ENCODE data around the gene POLA1. TPM values are rescaled to one million over a fixed set of nuclear protein-coding genes. Genes with fewer than 3 reads are reported as not detected.

POLA1 gene
- polyA plus RNA-seq, 1 donor: 10.4 TPM

GRCh38 chrX:24990535-24990934 is 296.8 kb downstream of the POLA1 start:
- Histone ChIP-seq H3K27ac (ENCODE audit: low read length) (no peak overlapping the region), H3K9me3 (ENCODE audit: control insufficient read depth, low read depth, low read length) (no peaks in the 10 kb centered on the region), H3K36me3 (ENCODE audit: control insufficient read depth, insufficient read depth, low read length) (no peaks in the 10 kb centered on the region), H3K4me3 (ENCODE audit: low read length) (no peak overlapping the region), H3K4me1 (ENCODE audit: control insufficient read depth, insufficient read depth, low read length) (no peaks in the 10 kb centered on the region), H3K27me3 (ENCODE audit: control insufficient read depth, insufficient read depth, low read length) (no peaks in the 10 kb centered on the region)
- no peak for DNase-seq
- no CpG with 5 or more reads among the region's 8 CpGs for WGBS (ENCODE audit: insufficient coverage, low lambda C conversion rate)

- H3K9me3 ChIP-seq (ENCODE audit: control insufficient read depth, low read depth, low read length): no peaks in the 10 kb centered on the region
- no peaks in the 10 kb centered on the region for H3K36me3 ChIP-seq (ENCODE audit: control insufficient read depth, insufficient read depth, low read length)
- no CpG with 5 or more reads among the region's 8 CpGs for WGBS (ENCODE audit: insufficient coverage, low lambda C conversion rate)
- H3K27ac ChIP-seq (ENCODE audit: low read length): no peak overlapping the region
- H3K4me1 ChIP-seq (ENCODE audit: control insufficient read depth, insufficient read depth, low read length): peaks cover 6% of the 10 kb centered on the region
- no peak overlapping the region for H3K4me3 ChIP-seq (ENCODE audit: low read length)
- H3K27me3 ChIP-seq (ENCODE audit: control insufficient read depth, insufficient read depth, low read length): no peaks in the 10 kb centered on the region
- no peak for DNase-seq
Observed at GRCh38 chrX:24993879-24994278, 300.2 kb downstream of the POLA1 start.

GRCh38 chrX:24996096-24996709 is 302.5 kb downstream of the POLA1 start:
- WGBS (ENCODE audit: insufficient coverage, low lambda C conversion rate): no CpG with 5 or more reads among the region's 5 CpGs

GRCh38 chrX:24999511-24999910 is 305.8 kb downstream of the POLA1 start:
- Histone ChIP-seq H3K27me3 (ENCODE audit: control insufficient read depth, insufficient read depth, low read length) (peaks cover 35% of the 10 kb centered on the region), H3K4me1 (ENCODE audit: control insufficient read depth, insufficient read depth, low read length) (peaks cover 9% of the 10 kb centered on the region), H3K4me3 (ENCODE audit: low read length) (no peak overlapping the region), H3K27ac (ENCODE audit: low read length) (no peak overlapping the region), H3K36me3 (ENCODE audit: control insufficient read depth, insufficient read depth, low read length) (no peaks in the 10 kb centered on the region), H3K9me3 (ENCODE audit: control insufficient read depth, low read depth, low read length) (peaks cover 5% of the 10 kb centered on the region)
- WGBS (ENCODE audit: insufficient coverage, low lambda C conversion rate): no CpG with 5 or more reads among the region's 8 CpGs
- no peak for DNase-seq

More at GRCh38 chrX:24996096-24996709, 302.5 kb downstream of the POLA1 start:
- H3K27me3 ChIP-seq (ENCODE audit: control insufficient read depth, insufficient read depth, low read length): peaks cover 6% of the 10 kb centered on the region
- no peaks in the 10 kb centered on the region for H3K9me3 ChIP-seq (ENCODE audit: control insufficient read depth, low read depth, low read length)
- no peak overlapping the region for H3K27ac ChIP-seq (ENCODE audit: low read length)
- peaks cover 6% of the 10 kb centered on the region for H3K4me1 ChIP-seq (ENCODE audit: control insufficient read depth, insufficient read depth, low read length)
- H3K4me3 ChIP-seq (ENCODE audit: low read length): no peak overlapping the region
- H3K36me3 ChIP-seq (ENCODE audit: control insufficient read depth, insufficient read depth, low read length): no peaks in the 10 kb centered on the region
- DNase-seq: peak in 1 of 2 donors; percentile 47

- no peak for DNase-seq
- Histone ChIP-seq H3K27ac (ENCODE audit: low read length) (no peak overlapping the region), H3K4me1 (ENCODE audit: control insufficient read depth, insufficient read depth, low read length) (peaks cover 6% of the 10 kb centered on the region), H3K4me3 (ENCODE audit: low read length) (no peak overlapping the region), H3K9me3 (ENCODE audit: control insufficient read depth, low read depth, low read length) (peaks cover 5% of the 10 kb centered on the region), H3K36me3 (ENCODE audit: control insufficient read depth, insufficient read depth, low read length) (no peaks in the 10 kb centered on the region), H3K27me3 (ENCODE audit: control insufficient read depth, insufficient read depth, low read length) (peaks cover 61% of the 10 kb centered on the region)
- no CpG with 5 or more reads among the region's 65 CpGs for WGBS (ENCODE audit: insufficient coverage, low lambda C conversion rate)
Observed at GRCh38 chrX:25001808-25002660, 308.3 kb downstream of the POLA1 start.

- WGBS (ENCODE audit: insufficient coverage, low lambda C conversion rate): no CpG with 5 or more reads among the region's 33 CpGs
- Histone ChIP-seq H3K27me3 (ENCODE audit: control insufficient read depth, insufficient read depth, low read length) (peaks cover 67% of the 10 kb centered on the region), H3K9me3 (ENCODE audit: control insufficient read depth, low read depth, low read length) (peaks cover 5% of the 10 kb centered on the region), H3K4me3 (ENCODE audit: low read length) (peak overlapping the region; percentile 10), H3K27ac (ENCODE audit: low read length) (no peak overlapping the region), H3K4me1 (ENCODE audit: control insufficient read depth, insufficient read depth, low read length) (peaks cover 6% of the 10 kb centered on the region), H3K36me3 (ENCODE audit: control insufficient read depth, insufficient read depth, low read length) (no peaks in the 10 kb centered on the region)
- no peak for DNase-seq
Observed at GRCh38 chrX:25002661-25003020, 308.9 kb downstream of the POLA1 start.

GRCh38 chrX:25003066-25003849 is 309.5 kb downstream of the POLA1 start:
- no CpG with 5 or more reads among the region's 40 CpGs for WGBS (ENCODE audit: insufficient coverage, low lambda C conversion rate)
- Histone ChIP-seq H3K9me3 (ENCODE audit: control insufficient read depth, low read depth, low read length) (peaks cover 5% of the 10 kb centered on the region), H3K27me3 (ENCODE audit: control insufficient read depth, insufficient read depth, low read length) (peaks cover 73% of the 10 kb centered on the region), H3K4me3 (ENCODE audit: low read length) (peak overlapping the region; percentile 10), H3K36me3 (ENCODE audit: control insufficient read depth, insufficient read depth, low read length) (no peaks in the 10 kb centered on the region), H3K4me1 (ENCODE audit: control insufficient read depth, insufficient read depth, low read length) (peaks cover 6% of the 10 kb centered on the region), H3K27ac (ENCODE audit: low read length) (no peak overlapping the region)
- DNase-seq: peak in 1 of 2 donors; percentile 61

- peaks cover 81% of the 10 kb centered on the region for H3K27me3 ChIP-seq (ENCODE audit: control insufficient read depth, insufficient read depth, low read length)
- H3K27ac ChIP-seq (ENCODE audit: low read length): no peak overlapping the region
- peaks cover 6% of the 10 kb centered on the region for H3K4me1 ChIP-seq (ENCODE audit: control insufficient read depth, insufficient read depth, low read length)
- peaks cover 5% of the 10 kb centered on the region for H3K9me3 ChIP-seq (ENCODE audit: control insufficient read depth, low read depth, low read length)
- no peak overlapping the region for H3K4me3 ChIP-seq (ENCODE audit: low read length)
- no peak for DNase-seq
- WGBS (ENCODE audit: insufficient coverage, low lambda C conversion rate): 0% methylated on average over 1 of the region's 10 CpGs
- H3K36me3 ChIP-seq (ENCODE audit: control insufficient read depth, insufficient read depth, low read length): no peaks in the 10 kb centered on the region
Observed at GRCh38 chrX:25004040-25004439, 310.3 kb downstream of the POLA1 start.

GRCh38 chrX:25004485-25005032 is 310.8 kb downstream of the POLA1 start:
- Histone ChIP-seq H3K27ac (ENCODE audit: low read length) (no peak overlapping the region), H3K4me3 (ENCODE audit: low read length) (no peak overlapping the region), H3K9me3 (ENCODE audit: control insufficient read depth, low read depth, low read length) (peaks cover 5% of the 10 kb centered on the region), H3K36me3 (ENCODE audit: control insufficient read depth, insufficient read depth, low read length) (no peaks in the 10 kb centered on the region), H3K4me1 (ENCODE audit: control insufficient read depth, insufficient read depth, low read length) (peaks cover 6% of the 10 kb centered on the region), H3K27me3 (ENCODE audit: control insufficient read depth, insufficient read depth, low read length) (peaks cover 86% of the 10 kb centered on the region)
- no CpG with 5 or more reads among the region's 59 CpGs for WGBS (ENCODE audit: insufficient coverage, low lambda C conversion rate)
- peak in 1 of 2 donors; percentile 24 for DNase-seq

GRCh38 chrX:25005034-25005381 is 311.3 kb downstream of the POLA1 start:
- DNase-seq: no peak
- no peak overlapping the region for H3K4me3 ChIP-seq (ENCODE audit: low read length)
- WGBS (ENCODE audit: insufficient coverage, low lambda C conversion rate): no CpG with 5 or more reads among the region's 23 CpGs
- peaks cover 6% of the 10 kb centered on the region for H3K4me1 ChIP-seq (ENCODE audit: control insufficient read depth, insufficient read depth, low read length)
- H3K27me3 ChIP-seq (ENCODE audit: control insufficient read depth, insufficient read depth, low read length): peaks cover 90% of the 10 kb centered on the region
- H3K27ac ChIP-seq (ENCODE audit: low read length): no peak overlapping the region
- H3K9me3 ChIP-seq (ENCODE audit: control insufficient read depth, low read depth, low read length): peaks cover 5% of the 10 kb centered on the region
- no peaks in the 10 kb centered on the region for H3K36me3 ChIP-seq (ENCODE audit: control insufficient read depth, insufficient read depth, low read length)
